ENCODE measurements around the gene RPL39L.

- TF ChIP-seq CTCF (IDR thresholded peaks at IDR 0.05), result no peak
- TF ChIP-seq POLR2AphosphoS5 (IDR thresholded peaks at IDR 0.05; ENCODE audit: low read depth, low read length), result no peak
- TF ChIP-seq REST (IDR thresholded peaks at IDR 0.05; ENCODE audit: insufficient read depth in 1 of 2, low read depth in 2 of 2, low read length in 1 of 2), result no peak
- TF ChIP-seq TCF7L2 (IDR thresholded peaks at IDR 0.05; ENCODE audit: low read depth, low read length), result no peak
- TF ChIP-seq SIN3A (IDR thresholded peaks at IDR 0.05; ENCODE audit: borderline replicate concordance, insufficient read depth, low read depth, low read length), result no peak
Observed at GRCh38 chr3:187077537-187077936, 61.8 kb downstream of the RPL39L start.

All from Panc1 (cell line).